Measurements from ENCODE around the gene ARAF. TPM values are rescaled to one million over a fixed set of nuclear protein-coding genes. Genes with fewer than 3 reads are reported as not detected.

ARAF gene
- total RNA-seq, 1 donor from 2014 or later = 7.3 TPM

- Histone ChIP-seq H3K27me3 (ENCODE audit: control insufficient read depth in 3 of 3, insufficient read depth in 3 of 3, low read length in 3 of 3) (no peaks in the 10 kb centered on the region), H3K9ac (ENCODE audit: low read depth in 1 of 3, low read length in 3 of 3) (no peak overlapping the region), H3K9me3 (ENCODE audit: control insufficient read depth in 3 of 3, low read length in 3 of 3) (peaks cover 0 to 2% (median 0%) of the 10 kb centered on the region in 3 donors), H3K36me3 (ENCODE audit: control insufficient read depth in 3 of 3, insufficient read depth in 3 of 3, low read length in 3 of 3) (no peaks in the 10 kb centered on the region), H3K27ac (ENCODE audit: low read depth, low read length) (no peak overlapping the region), H3K4me3 (ENCODE audit: low read length in 3 of 3) (no peak overlapping the region), H3K4me1 (ENCODE audit: control insufficient read depth in 3 of 3, insufficient read depth in 3 of 3, low read length in 3 of 3) (no peaks in the 10 kb centered on the region)
These were observed 31.0 kb upstream of the ARAF start for GRCh38 chrX:47530049-47530448.

GRCh38 chrX:47539860-47540259 is 21.1 kb upstream of the ARAF start:
- peaks cover 3 to 5% (median 4%) of the 10 kb centered on the region in 3 donors for H3K4me1 ChIP-seq (ENCODE audit: control insufficient read depth in 3 of 3, insufficient read depth in 3 of 3, low read length in 3 of 3)
- no peak overlapping the region for H3K9ac ChIP-seq (ENCODE audit: low read depth in 1 of 3, low read length in 3 of 3)
- H3K27me3 ChIP-seq (ENCODE audit: control insufficient read depth in 3 of 3, insufficient read depth in 3 of 3, low read length in 3 of 3) = no peaks in the 10 kb centered on the region
- no peaks in the 10 kb centered on the region for H3K36me3 ChIP-seq (ENCODE audit: control insufficient read depth in 3 of 3, insufficient read depth in 3 of 3, low read length in 3 of 3)
- peak overlapping the region; percentile 79 for H3K27ac ChIP-seq (ENCODE audit: low read depth, low read length)
- H3K4me3 ChIP-seq (ENCODE audit: low read length in 3 of 3) = no peak overlapping the region
- H3K9me3 ChIP-seq (ENCODE audit: control insufficient read depth in 3 of 3, low read length in 3 of 3) = peaks cover 0 to 2% (median 0%) of the 10 kb centered on the region in 3 donors

GRCh38 chrX:47540754-47541538 is 20.1 kb upstream of the ARAF start:
- H3K27me3 ChIP-seq (ENCODE audit: control insufficient read depth in 3 of 3, insufficient read depth in 3 of 3, low read length in 3 of 3) = no peaks in the 10 kb centered on the region
- H3K4me3 ChIP-seq (ENCODE audit: low read length in 3 of 3) = peak overlapping the region in 2 of 3 donors; percentile 13 to 14
- H3K9me3 ChIP-seq (ENCODE audit: control insufficient read depth in 3 of 3, low read length in 3 of 3) = peaks cover 0 to 2% (median 0%) of the 10 kb centered on the region in 3 donors
- peak overlapping the region; percentile 83 for H3K27ac ChIP-seq (ENCODE audit: low read depth, low read length)
- peak overlapping the region in 1 of 3 donors; percentile 28 for H3K9ac ChIP-seq (ENCODE audit: low read depth in 1 of 3, low read length in 3 of 3)
- H3K36me3 ChIP-seq (ENCODE audit: control insufficient read depth in 3 of 3, insufficient read depth in 3 of 3, low read length in 3 of 3) = no peaks in the 10 kb centered on the region
- H3K4me1 ChIP-seq (ENCODE audit: control insufficient read depth in 3 of 3, insufficient read depth in 3 of 3, low read length in 3 of 3) = peaks cover 3 to 5% (median 4%) of the 10 kb centered on the region in 3 donors

GRCh38 chrX:47543496-47543895 is 17.5 kb upstream of the ARAF start:
- no peaks in the 10 kb centered on the region for H3K9me3 ChIP-seq (ENCODE audit: control insufficient read depth in 3 of 3, low read length in 3 of 3)
- no peaks in the 10 kb centered on the region for H3K36me3 ChIP-seq (ENCODE audit: control insufficient read depth in 3 of 3, insufficient read depth in 3 of 3, low read length in 3 of 3)
- peaks cover 3 to 5% (median 4%) of the 10 kb centered on the region in 3 donors for H3K4me1 ChIP-seq (ENCODE audit: control insufficient read depth in 3 of 3, insufficient read depth in 3 of 3, low read length in 3 of 3)
- no peaks in the 10 kb centered on the region for H3K27me3 ChIP-seq (ENCODE audit: control insufficient read depth in 3 of 3, insufficient read depth in 3 of 3, low read length in 3 of 3)
- H3K4me3 ChIP-seq (ENCODE audit: low read length in 3 of 3) = no peak overlapping the region
- H3K27ac ChIP-seq (ENCODE audit: low read depth, low read length) = no peak overlapping the region
- H3K9ac ChIP-seq (ENCODE audit: low read depth in 1 of 3, low read length in 3 of 3) = no peak overlapping the region

GRCh38 chrX:47556045-47556623 is 4.9 kb upstream of the ARAF start:
- H3K4me1 ChIP-seq (ENCODE audit: control insufficient read depth in 3 of 3, insufficient read depth in 3 of 3, low read length in 3 of 3) = peaks cover 0 to 5% (median 3%) of the 10 kb centered on the region in 3 donors
- H3K36me3 ChIP-seq (ENCODE audit: control insufficient read depth in 3 of 3, insufficient read depth in 3 of 3, low read length in 3 of 3) = no peaks in the 10 kb centered on the region
- H3K9me3 ChIP-seq (ENCODE audit: control insufficient read depth in 3 of 3, low read length in 3 of 3) = no peaks in the 10 kb centered on the region
- H3K27me3 ChIP-seq (ENCODE audit: control insufficient read depth in 3 of 3, insufficient read depth in 3 of 3, low read length in 3 of 3) = no peaks in the 10 kb centered on the region
- peak overlapping the region; percentile 75 to 91 (median 81) for H3K9ac ChIP-seq (ENCODE audit: low read depth in 1 of 3, low read length in 3 of 3)
- H3K4me3 ChIP-seq (ENCODE audit: low read length in 3 of 3) = peak overlapping the region; percentile 63 to 73 (median 73)
- H3K27ac ChIP-seq (ENCODE audit: low read depth, low read length) = peak overlapping the region; percentile 89

GRCh38 chrX:47558436-47558835 is 2.6 kb upstream of the ARAF start:
- Histone ChIP-seq H3K9ac (ENCODE audit: low read depth in 1 of 3, low read length in 3 of 3) (no peak overlapping the region), H3K4me3 (ENCODE audit: low read length in 3 of 3) (no peak overlapping the region), H3K36me3 (ENCODE audit: control insufficient read depth in 3 of 3, insufficient read depth in 3 of 3, low read length in 3 of 3) (peaks cover 5 to 8% (median 6%) of the 10 kb centered on the region in 3 donors), H3K4me1 (ENCODE audit: control insufficient read depth in 3 of 3, insufficient read depth in 3 of 3, low read length in 3 of 3) (peaks cover 4 to 18% (median 13%) of the 10 kb centered on the region in 3 donors), H3K27ac (ENCODE audit: low read depth, low read length) (no peak overlapping the region), H3K27me3 (ENCODE audit: control insufficient read depth in 3 of 3, insufficient read depth in 3 of 3, low read length in 3 of 3) (no peaks in the 10 kb centered on the region), H3K9me3 (ENCODE audit: control insufficient read depth in 3 of 3, low read length in 3 of 3) (no peaks in the 10 kb centered on the region)

GRCh38 chrX:47560179-47560933 is 649 bp upstream of the ARAF start:
- Histone ChIP-seq H3K27ac (ENCODE audit: low read depth, low read length) (peak overlapping the region; percentile 95), H3K4me3 (ENCODE audit: low read length in 3 of 3) (peak overlapping the region; percentile 82 to 89 (median 83)), H3K4me1 (ENCODE audit: control insufficient read depth in 3 of 3, insufficient read depth in 3 of 3, low read length in 3 of 3) (peaks cover 6 to 24% (median 15%) of the 10 kb centered on the region in 3 donors), H3K9ac (ENCODE audit: low read depth in 1 of 3, low read length in 3 of 3) (peak overlapping the region; percentile 78 to 89 (median 83)), H3K36me3 (ENCODE audit: control insufficient read depth in 3 of 3, insufficient read depth in 3 of 3, low read length in 3 of 3) (peaks cover 7 to 24% (median 20%) of the 10 kb centered on the region in 3 donors), H3K27me3 (ENCODE audit: control insufficient read depth in 3 of 3, insufficient read depth in 3 of 3, low read length in 3 of 3) (no peaks in the 10 kb centered on the region), H3K9me3 (ENCODE audit: control insufficient read depth in 3 of 3, low read length in 3 of 3) (no peaks in the 10 kb centered on the region)

- no peaks in the 10 kb centered on the region for H3K27me3 ChIP-seq (ENCODE audit: control insufficient read depth in 3 of 3, insufficient read depth in 3 of 3, low read length in 3 of 3)
- peaks cover 6 to 24% (median 15%) of the 10 kb centered on the region in 3 donors for H3K4me1 ChIP-seq (ENCODE audit: control insufficient read depth in 3 of 3, insufficient read depth in 3 of 3, low read length in 3 of 3)
- peaks cover 10 to 27% (median 25%) of the 10 kb centered on the region in 3 donors for H3K36me3 ChIP-seq (ENCODE audit: control insufficient read depth in 3 of 3, insufficient read depth in 3 of 3, low read length in 3 of 3)
- H3K27ac ChIP-seq (ENCODE audit: low read depth, low read length) = peak overlapping the region; percentile 95
- H3K9me3 ChIP-seq (ENCODE audit: control insufficient read depth in 3 of 3, low read length in 3 of 3) = no peaks in the 10 kb centered on the region
- peak overlapping the region; percentile 75 to 89 (median 87) for H3K9ac ChIP-seq (ENCODE audit: low read depth in 1 of 3, low read length in 3 of 3)
- H3K4me3 ChIP-seq (ENCODE audit: low read length in 3 of 3) = peak overlapping the region; percentile 82 to 89 (median 83)
These were observed 700 bp downstream of the ARAF start for GRCh38 chrX:47561659-47562151.

GRCh38 chrX:47562615-47563243 is 1.7 kb downstream of the ARAF start:
- Histone ChIP-seq H3K36me3 (ENCODE audit: control insufficient read depth in 3 of 3, insufficient read depth in 3 of 3, low read length in 3 of 3) (peaks cover 19 to 37% (median 34%) of the 10 kb centered on the region in 3 donors), H3K9me3 (ENCODE audit: control insufficient read depth in 3 of 3, low read length in 3 of 3) (no peaks in the 10 kb centered on the region), H3K4me1 (ENCODE audit: control insufficient read depth in 3 of 3, insufficient read depth in 3 of 3, low read length in 3 of 3) (peaks cover 6 to 24% (median 15%) of the 10 kb centered on the region in 3 donors), H3K4me3 (ENCODE audit: low read length in 3 of 3) (no peak overlapping the region), H3K27me3 (ENCODE audit: control insufficient read depth in 3 of 3, insufficient read depth in 3 of 3, low read length in 3 of 3) (no peaks in the 10 kb centered on the region), H3K9ac (ENCODE audit: low read depth in 1 of 3, low read length in 3 of 3) (peak overlapping the region in 1 of 3 donors; percentile 3), H3K27ac (ENCODE audit: low read depth, low read length) (no peak overlapping the region)

All from skeletal muscle tissue (tissue), 4 donors.